Spleen (tissue), 11 donors: ENCODE results near the gene NFATC1. TPM values are rescaled to one million over a fixed set of nuclear protein-coding genes. Genes with fewer than 3 reads are reported as not detected.

ENCODE experiments used
- DNase-seq: peaks from one replicate; pipeline ENCODE4 v3.0.0-alpha.2; 2020
- H3K27ac ChIP-seq, 8 donors: fragments of 200-600 bp; sonication (generic) in 7 of 8; 1 replicate in 4 of 8; 2 replicates in 4 of 8; pipeline versions ENCODE4 v1.5.0 to v1.8.0; 2016 to 2021; ENCODE audit warnings: inconsistent platforms in 4 of 8, mild to moderate bottlenecking in 4 of 8, moderate library complexity in 1 of 8
- H3K27me3 ChIP-seq, 7 donors: fragments of 200-600 bp; sonication (generic) in 6 of 7; replicated peaks in 1 of 7; 1 replicate in 4 of 7; 2 replicates in 3 of 7; pipeline versions ENCODE4 v1.5.0 to v1.8.0; 2016 to 2021; ENCODE audit warnings: inconsistent platforms in 3 of 7, mild to moderate bottlenecking in 1 of 7
- H3K36me3 ChIP-seq, 6 donors: fragments of 200-600 bp; sonication (generic) in 5 of 6; 1 replicate in 4 of 6; 2 replicates in 2 of 6; pipeline versions ENCODE4 v1.5.0 to v1.8.0; 2016 to 2021; ENCODE audit warnings: inconsistent platforms in 2 of 6
- H3K4me1 ChIP-seq, 6 donors: fragments of 200-600 bp; sonication (generic) in 5 of 6; 1 replicate in 3 of 6; 2 replicates in 3 of 6; pipeline versions ENCODE4 v1.5.0 to v1.8.0; 2016 to 2021; ENCODE audit warnings: inconsistent platforms in 3 of 6
- H3K4me3 ChIP-seq, 8 donors: fragments of 200-600 bp; sonication (generic) in 7 of 8; 1 replicate in 4 of 8; 2 replicates in 4 of 8; pipeline versions ENCODE4 v1.5.0 to v1.8.0; 2016 to 2021; ENCODE audit warnings: inconsistent platforms in 4 of 8, mild to moderate bottlenecking in 4 of 8, moderate library complexity in 2 of 8
- H3K9me3 ChIP-seq, 8 donors: fragments of 200-600 bp; sonication (generic) in 7 of 8; 1 replicate in 4 of 8; 2 replicates in 4 of 8; pipeline versions ENCODE4 v1.5.0 to v1.8.0; 2016 to 2021; ENCODE audit warnings: inconsistent platforms in 4 of 8
- POLR2A ChIP-seq, 3 donors: fragments of 450-650 bp; IDR thresholded peaks; one replicate each; pipeline ENCODE4 v1.5.1; 2017; ENCODE audit warnings: antibody characterized with exemption in 3 of 3, mild to moderate bottlenecking in 1 of 3
- POLR2AphosphoS5 ChIP-seq, 3 donors: sonication (generic); formaldehyde crosslinking; IDR thresholded peaks; one replicate each; pipeline ENCODE4 v1.5.1; 2017; ENCODE audit warnings: antibody characterized with exemption in 3 of 3
- WGBS, 5 donors: extraction: QIAGEN DNeasy Blood & Tissue Kit in 3 of 5; methylation state at CpG; one replicate each; pipeline versions ENCODE4 v1.1.5 to v1.1.7; 2013 to 2018; 5-methylcytosine and 5-hydroxymethylcytosine counted together
- intact Hi-C: fragments of 100-400 bp; cut with DNase I; formaldehyde crosslinking; loops from one replicate; pipeline ENCODE4 v1.15.0; 2023; ENCODE audit warnings: low total_unique reads
- polyA plus RNA-seq, 3 donors: library from polyadenylated mRNA; stranded (reverse); fragments of 200-250 nt; gene quantifications; one replicate each; pipeline ENCODE4 v1.2.1, GENCODE V29; 2013
- total RNA-seq, 7 donors: library from RNA; depleted of rRNA in 3 of 7; stranded (reverse); fragments of >200 nt in 3 of 7; fragmentation: NEBNext Ultra II Directional in 4 of 7; extraction: Animal tissue kit (Norgen Biotek cat#: 25700) in 4 of 7; gene quantifications; one replicate each; pipeline versions ENCODE4 v1.1.0 to v1.2.1, GENCODE V29; 2016 to 2021
- TF ChIP-seq, protein P1 (sequence below), 11 experiments: fragments of 200-600 bp in 7 of 11; fragments of 450-650 bp in 4 of 11; sonication (generic) in 4 of 11; IDR thresholded peaks in 8 of 11; conservative IDR thresholded peaks in 3 of 11; 1 replicate in 7 of 11; 2 replicates in 4 of 11; pipeline versions ENCODE4 v1.4.0 to v1.8.0; 2016 to 2021; ENCODE audit warnings: antibody characterized with exemption in 11 of 11, inconsistent platforms in 4 of 11, mild to moderate bottlenecking in 1 of 11
- donor health status: healthy with polysubstance abuse.
- donor health status: DM: no; HTN: no; CAD: no; lungs with moderate emphysema.
- donor health status: DM: no; HTN: no; CAD: no.
- donor health status: Bipolar disorder and iron deficiency.
- donor health status: healthy.
- donor health status: DM: no; HTN: no; CAD: no.
- donor health status: DM: yes; HTN: yes; CAD: no.

NFATC1 gene
- total and polyA plus RNA-seq, 10 donors, result 20.7 to 64.9 (median 47.4) TPM

DNA sequence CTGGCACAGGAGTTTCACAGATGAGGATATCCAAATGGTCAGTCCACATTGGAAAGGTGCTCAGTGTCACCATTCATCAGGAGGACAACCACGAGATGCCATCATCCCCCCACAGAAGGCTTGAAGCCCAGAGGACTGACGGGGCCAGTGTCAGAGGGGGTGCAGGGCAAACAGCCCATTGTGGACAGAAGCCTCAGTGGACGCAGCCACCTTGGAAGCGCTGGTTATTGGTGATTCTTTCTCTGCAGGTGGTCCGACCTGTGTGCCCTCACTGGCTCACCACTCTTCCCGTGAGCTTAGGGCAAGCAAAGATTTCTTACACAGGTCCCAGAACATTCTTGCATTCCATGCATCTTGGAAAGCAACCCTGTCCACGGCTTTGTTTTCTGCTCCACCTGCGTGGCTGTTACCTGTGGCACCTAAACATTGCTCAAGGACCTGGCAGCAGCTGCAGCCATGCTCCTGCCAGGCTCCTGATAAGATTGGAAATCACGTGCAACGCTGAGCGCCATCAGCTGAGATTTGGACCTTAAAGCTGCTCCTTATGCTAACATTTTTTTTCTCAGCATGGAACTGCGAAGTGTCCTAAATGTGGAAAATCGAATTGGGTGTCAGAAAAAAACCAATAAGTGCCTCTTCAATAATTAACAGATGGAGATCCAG, 172.9 kb downstream of the NFATC1 start:
- peak; percentile 51 for DNase-seq
- WGBS, 5 donors, result 90 to 93% (median 90%) methylated on average over 13 of the region's 13 CpGs

DNA sequence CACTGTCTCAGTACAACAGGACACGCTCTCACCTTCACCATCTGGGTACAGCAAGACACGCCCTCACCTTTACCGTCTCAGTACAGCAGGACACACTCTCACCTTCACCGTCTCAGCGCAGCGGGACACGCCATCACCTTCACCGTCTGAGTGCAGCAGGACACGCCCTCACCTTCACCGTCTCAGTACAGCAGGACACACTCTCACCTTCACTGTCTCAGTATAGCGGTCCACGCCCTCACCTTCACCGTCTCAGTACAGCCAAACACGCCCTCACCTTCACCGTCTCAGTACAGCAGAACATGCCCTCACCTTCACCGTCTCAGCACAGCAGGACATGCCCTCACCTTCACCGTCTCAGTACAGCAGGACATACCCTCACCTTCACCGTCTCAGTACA, 174.0 kb downstream of the NFATC1 start:
- peak; percentile 46 for DNase-seq
- TF ChIP-seq POLR2AphosphoS5 (IDR thresholded peaks at IDR 0.05), result no peak
- intact Hi-C loops, result no loop called here

More for the DNA sequence above, 172.9 kb downstream of the NFATC1 start:
- H3K4me1 ChIP-seq, result peaks cover 0 to 15% (median 3%) of the 10 kb centered on the region in 6 donors
- no peak overlapping the region for H3K4me3 ChIP-seq
- H3K9me3 ChIP-seq, result peaks cover 0 to 23% (median 19%) of the 10 kb centered on the region in 8 donors
- H3K27ac ChIP-seq, result no peak overlapping the region
- H3K27me3 ChIP-seq, result peaks cover 0 to 14% (median 0%) of the 10 kb centered on the region in 7 donors
- TF ChIP-seq, protein P1, sequence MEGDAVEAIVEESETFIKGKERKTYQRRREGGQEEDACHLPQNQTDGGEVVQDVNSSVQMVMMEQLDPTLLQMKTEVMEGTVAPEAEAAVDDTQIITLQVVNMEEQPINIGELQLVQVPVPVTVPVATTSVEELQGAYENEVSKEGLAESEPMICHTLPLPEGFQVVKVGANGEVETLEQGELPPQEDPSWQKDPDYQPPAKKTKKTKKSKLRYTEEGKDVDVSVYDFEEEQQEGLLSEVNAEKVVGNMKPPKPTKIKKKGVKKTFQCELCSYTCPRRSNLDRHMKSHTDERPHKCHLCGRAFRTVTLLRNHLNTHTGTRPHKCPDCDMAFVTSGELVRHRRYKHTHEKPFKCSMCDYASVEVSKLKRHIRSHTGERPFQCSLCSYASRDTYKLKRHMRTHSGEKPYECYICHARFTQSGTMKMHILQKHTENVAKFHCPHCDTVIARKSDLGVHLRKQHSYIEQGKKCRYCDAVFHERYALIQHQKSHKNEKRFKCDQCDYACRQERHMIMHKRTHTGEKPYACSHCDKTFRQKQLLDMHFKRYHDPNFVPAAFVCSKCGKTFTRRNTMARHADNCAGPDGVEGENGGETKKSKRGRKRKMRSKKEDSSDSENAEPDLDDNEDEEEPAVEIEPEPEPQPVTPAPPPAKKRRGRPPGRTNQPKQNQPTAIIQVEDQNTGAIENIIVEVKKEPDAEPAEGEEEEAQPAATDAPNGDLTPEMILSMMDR (IDR thresholded peaks at IDR 0.05 in 8 of 11, conservative IDR thresholded peaks at IDR 0.05 in 3 of 11), result no peak
- no peak for TF ChIP-seq POLR2AphosphoS5 (IDR thresholded peaks at IDR 0.05)
- TF ChIP-seq POLR2A (IDR thresholded peaks at IDR 0.05), result no peak
- intact Hi-C loops, result no loop called here
- no peaks in the 10 kb centered on the region for H3K36me3 ChIP-seq

DNA sequence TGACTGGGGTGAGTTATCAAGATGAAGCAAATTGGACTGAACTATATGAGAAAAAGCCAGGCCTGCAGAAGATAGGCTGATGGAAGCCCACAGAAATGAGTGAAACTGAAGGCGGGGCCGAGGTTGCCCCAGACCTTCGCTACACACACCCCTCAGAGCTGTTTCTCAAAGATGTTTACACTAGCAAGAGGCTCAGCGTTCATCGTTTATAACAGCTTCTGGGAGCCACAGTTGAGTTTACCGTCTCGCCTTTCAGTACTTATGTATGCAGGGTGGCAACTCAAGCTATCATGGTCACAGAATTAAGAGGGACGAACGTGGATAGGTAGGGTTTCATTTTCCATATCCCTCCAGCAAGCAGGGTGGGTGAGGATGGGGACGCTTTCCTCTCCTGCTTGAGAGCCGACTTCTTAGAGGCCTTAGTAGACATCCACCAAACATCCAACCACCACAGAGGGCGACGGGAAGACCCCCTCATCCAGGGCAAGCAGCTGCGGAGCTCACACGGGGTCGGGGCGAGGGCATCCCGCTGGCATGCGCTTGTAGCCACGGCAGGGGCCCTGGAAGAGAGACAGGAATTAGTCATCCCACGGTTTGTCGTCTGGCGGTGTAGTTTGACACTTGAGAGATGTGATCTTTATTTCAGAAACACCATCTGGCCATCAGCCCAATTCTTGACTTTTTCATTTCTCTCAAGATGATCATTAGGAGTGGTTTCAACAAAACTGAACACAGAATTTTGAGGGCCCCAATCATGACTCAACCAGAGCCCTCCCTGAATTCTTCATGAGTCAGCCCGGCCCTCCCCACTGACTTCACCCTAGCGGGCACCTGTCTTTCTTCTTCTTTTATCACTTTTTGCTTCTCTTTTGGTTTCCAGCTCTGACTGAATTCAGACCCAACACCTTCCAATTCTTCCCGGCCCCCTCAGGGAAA, 174.8 kb downstream of the NFATC1 start:
- TF ChIP-seq POLR2AphosphoS5 (IDR thresholded peaks at IDR 0.05), result peak in 1 of 3 donors; percentile 19
- no peak for TF ChIP-seq POLR2A (IDR thresholded peaks at IDR 0.05)
- Histone ChIP-seq H3K9me3 (peaks cover 0 to 30% (median 26%) of the 10 kb centered on the region in 8 donors), H3K27me3 (peaks cover 0 to 14% (median 0%) of the 10 kb centered on the region in 7 donors), H3K27ac (no peak overlapping the region), H3K4me3 (no peak overlapping the region), H3K4me1 (peaks cover 0 to 26% (median 11%) of the 10 kb centered on the region in 6 donors), H3K36me3 (no peaks in the 10 kb centered on the region)
- 64 to 70% (median 68%) methylated on average over 24 to 26 of the region's 26 CpGs for WGBS, 5 donors
- DNase-seq, result peak; percentile 27
- intact Hi-C loops, result no loop called here

More for the DNA sequence above, 174.0 kb downstream of the NFATC1 start:
- H3K4me1 ChIP-seq, result peaks cover 0 to 18% (median 4%) of the 10 kb centered on the region in 6 donors
- H3K4me3 ChIP-seq, result no peak overlapping the region
- 84 to 98% (median 90%) methylated on average over 18 of the region's 18 CpGs for WGBS, 5 donors
- H3K27me3 ChIP-seq, result peaks cover 0 to 14% (median 0%) of the 10 kb centered on the region in 7 donors
- H3K9me3 ChIP-seq, result peaks cover 0 to 30% (median 26%) of the 10 kb centered on the region in 8 donors
- H3K36me3 ChIP-seq, result no peaks in the 10 kb centered on the region
- H3K27ac ChIP-seq, result no peak overlapping the region

DNA sequence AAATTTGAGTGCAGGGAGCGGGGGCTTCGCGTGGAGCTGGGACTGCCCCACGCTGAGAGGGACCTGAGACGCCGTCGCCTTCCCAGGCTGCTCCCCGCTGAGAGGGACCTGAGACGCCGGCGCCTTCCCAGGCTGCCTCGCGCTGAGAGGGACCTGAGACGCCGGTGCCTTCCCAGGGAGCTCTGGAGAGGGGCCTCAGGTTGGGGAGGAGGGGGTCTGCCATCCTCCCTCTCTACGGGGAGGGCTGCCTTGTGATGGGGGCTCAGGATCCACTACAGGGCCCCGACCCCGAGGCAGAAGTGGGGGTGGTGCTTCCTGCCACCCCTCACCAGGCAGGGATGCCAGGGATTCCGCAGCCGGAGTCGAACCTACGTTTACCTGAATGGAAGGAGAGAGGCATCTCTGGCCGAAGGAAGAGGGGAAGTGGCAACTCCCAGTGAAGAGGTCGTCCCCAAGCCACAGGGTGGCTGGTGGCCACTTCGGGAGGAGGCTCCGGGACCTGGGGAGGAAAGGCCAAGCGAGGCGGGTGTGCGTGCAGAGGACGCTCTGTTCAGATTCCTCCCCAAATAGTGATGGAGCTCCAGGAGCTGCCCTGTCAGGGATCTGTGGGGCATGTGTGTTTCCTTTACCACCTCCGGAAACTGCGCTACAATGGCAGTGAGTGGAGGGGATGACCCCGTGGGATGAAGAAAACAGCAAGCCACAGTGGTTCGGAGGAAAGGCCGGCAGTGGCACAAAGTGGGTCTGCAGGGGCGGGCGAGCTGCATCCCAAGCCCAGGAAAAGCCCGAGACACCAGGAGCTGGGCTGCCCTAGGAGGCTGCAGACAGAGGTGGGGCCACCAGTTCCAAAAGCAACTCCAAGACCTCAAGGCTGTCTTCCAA, 175.7 kb downstream of the NFATC1 start:
- 80 to 91% (median 87%) methylated on average over 36 to 38 of the region's 38 CpGs for WGBS, 5 donors
- Histone ChIP-seq H3K9me3 (peaks cover 0 to 30% (median 26%) of the 10 kb centered on the region in 8 donors), H3K36me3 (no peaks in the 10 kb centered on the region), H3K27ac (peak overlapping the region in 1 of 8 donors; percentile 15), H3K4me3 (no peak overlapping the region), H3K4me1 (peaks cover 1 to 31% (median 14%) of the 10 kb centered on the region in 6 donors), H3K27me3 (peaks cover 0 to 14% (median 0%) of the 10 kb centered on the region in 7 donors)
- DNase-seq, result peak; percentile 56
- TF ChIP-seq POLR2AphosphoS5 (IDR thresholded peaks at IDR 0.05) (no peak), POLR2A (IDR thresholded peaks at IDR 0.05) (no peak)
- TF ChIP-seq, protein P1 (IDR thresholded peaks at IDR 0.05 in 8 of 11, conservative IDR thresholded peaks at IDR 0.05 in 3 of 11), result no peak
- intact Hi-C loops, result no loop called here
